Measurements from ENCODE around the gene ITIH1.
A peak's percentile ranks its signal among the peaks of the same experiment; 100 is the strongest.

Gene ITIH1

DNA sequence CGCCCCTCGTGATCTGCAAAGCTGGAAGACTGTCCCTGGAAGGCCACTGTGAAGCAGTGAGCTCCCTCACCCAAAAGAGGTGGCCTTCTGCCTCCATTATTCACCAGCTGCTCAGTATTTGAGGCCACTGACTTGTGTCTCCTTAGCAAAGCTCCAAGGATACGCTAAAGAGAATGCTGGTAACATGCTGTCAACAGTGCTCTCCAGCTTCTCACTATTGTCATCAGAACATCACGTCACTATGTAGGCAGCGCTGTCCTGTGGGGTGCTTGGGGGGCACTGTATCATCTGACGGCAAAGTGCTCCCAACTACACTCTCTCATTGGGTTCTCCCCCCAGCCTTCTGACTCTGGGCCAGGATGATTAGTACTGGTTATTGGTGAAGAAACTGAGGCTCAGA is 38.8 kb downstream of the ITIH1 start:
- no peak for DNase-seq (ENCODE audit: low spot score)

DNA sequence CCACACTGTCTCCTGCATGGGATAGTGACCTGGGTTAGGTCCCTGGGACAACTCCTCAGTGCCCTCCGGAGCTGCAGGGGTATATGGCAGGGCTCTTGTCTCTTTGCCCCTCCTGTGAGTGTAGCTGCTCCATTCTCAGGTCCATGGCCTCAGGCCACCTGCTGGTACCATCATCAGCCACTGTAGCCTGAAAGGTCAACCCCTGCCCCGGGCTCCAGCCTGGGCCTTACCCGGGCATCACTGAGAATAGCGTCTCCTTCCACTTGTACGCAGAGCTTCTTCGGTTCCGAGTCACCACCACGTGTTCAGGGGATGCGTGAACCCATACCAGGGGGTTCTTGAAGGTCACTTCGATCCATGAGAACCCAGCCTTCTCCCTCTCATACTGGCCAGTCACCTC is 39.3 kb downstream of the ITIH1 start:
- DNase-seq (ENCODE audit: low spot score), result no peak

DNA sequence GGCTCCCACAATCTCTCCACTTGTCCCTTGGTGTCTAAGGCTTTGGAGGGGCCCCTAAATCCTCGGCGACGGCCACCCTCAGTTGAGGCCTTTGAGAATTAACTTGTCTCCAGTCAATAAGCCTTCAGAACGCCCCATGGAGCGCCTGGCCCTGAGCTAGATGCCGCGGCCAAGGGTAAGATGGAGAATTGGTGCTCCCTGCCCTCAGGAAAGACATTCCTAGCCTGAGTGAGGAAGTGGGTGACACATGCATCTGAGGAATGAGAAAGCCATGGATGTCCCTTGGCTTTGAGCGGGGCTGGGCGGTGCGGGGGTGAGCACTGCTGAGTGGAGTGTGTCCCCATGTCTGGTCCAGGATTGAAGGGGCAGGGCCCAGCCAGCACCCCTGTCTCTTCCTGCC is 39.8 kb downstream of the ITIH1 start:
- DNase-seq (ENCODE audit: low spot score), result no peak

- no peak for DNase-seq (ENCODE audit: low spot score)
These were observed 40.5 kb downstream of the ITIH1 start for GRCh38 chr3:52817860-52818259.

DNA sequence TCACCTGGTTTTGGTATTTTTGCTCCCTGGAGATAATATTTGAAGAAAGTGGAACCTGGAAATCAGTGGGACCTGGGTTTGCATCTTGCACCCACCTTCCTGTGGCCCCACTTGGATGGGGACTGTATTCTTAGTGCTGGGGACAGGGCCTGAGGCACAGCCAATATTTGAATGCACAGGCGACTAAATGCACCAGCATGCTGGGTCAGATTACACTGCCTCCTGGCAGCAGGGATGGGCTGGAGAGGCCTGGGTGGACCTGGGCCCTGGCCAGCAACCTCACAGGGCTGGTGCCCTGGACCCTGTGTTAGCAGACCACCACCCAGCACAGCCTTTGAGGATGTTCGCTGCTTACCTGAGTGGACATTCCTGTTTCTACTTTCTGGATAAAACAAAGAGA is 42.5 kb downstream of the ITIH1 start:
- DNase-seq (ENCODE audit: low spot score), result no peak

GRCh38 chr3:52820736-52821135 is 43.3 kb downstream of the ITIH1 start:
- peak; percentile 42 for DNase-seq (ENCODE audit: low spot score)

DNA sequence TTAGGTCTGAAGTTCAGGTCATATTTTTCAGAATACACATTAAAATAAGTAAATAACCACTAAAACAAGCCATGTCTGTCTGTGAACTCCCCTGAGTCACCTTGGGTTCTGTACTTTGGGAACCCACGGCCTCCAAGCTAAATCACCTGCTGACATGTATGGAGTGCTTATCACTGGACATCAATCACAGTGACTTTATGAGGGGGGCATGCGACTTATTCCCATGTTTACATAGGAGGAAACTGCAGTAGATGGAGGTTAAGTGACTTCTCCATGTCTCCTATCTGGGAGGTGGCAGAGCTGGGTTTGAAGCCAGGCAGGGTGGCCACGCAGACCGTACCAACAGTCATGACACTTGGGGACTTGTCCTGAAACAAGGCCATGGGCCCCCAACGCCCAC is 45.0 kb downstream of the ITIH1 start:
- DNase-seq (ENCODE audit: low spot score), result no peak

DNA sequence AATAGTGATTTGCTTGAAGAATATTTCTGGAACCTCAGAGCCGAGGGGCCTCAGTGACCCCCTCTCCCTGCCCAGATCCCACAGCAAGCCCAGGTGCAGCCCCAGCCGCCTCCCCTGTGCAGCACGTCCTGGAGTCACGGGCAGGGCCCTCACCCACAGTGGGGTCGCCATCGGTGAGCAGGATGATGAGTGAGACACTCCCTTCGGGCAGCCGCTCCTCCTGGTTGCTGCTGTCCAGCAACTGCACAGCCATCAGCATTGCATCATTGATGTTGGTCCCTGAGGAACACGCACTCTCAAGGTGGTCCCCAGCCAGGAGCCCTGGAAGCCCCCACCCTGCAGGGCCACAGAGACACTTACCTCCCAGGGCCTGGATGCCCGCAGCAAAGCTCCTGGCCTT is 46.6 kb downstream of the ITIH1 start:
- DNase-seq (ENCODE audit: low spot score), result no peak

- DNase-seq (ENCODE audit: low spot score), result no peak
These were observed 50.0 kb downstream of the ITIH1 start for GRCh38 chr3:52827441-52827840.

- DNase-seq (ENCODE audit: low spot score), result no peak
These were observed 50.5 kb downstream of the ITIH1 start for GRCh38 chr3:52827866-52828376.

GRCh38 chr3:52829482-52829881 is 52.1 kb downstream of the ITIH1 start:
- no peak for DNase-seq (ENCODE audit: low spot score)

DNA sequence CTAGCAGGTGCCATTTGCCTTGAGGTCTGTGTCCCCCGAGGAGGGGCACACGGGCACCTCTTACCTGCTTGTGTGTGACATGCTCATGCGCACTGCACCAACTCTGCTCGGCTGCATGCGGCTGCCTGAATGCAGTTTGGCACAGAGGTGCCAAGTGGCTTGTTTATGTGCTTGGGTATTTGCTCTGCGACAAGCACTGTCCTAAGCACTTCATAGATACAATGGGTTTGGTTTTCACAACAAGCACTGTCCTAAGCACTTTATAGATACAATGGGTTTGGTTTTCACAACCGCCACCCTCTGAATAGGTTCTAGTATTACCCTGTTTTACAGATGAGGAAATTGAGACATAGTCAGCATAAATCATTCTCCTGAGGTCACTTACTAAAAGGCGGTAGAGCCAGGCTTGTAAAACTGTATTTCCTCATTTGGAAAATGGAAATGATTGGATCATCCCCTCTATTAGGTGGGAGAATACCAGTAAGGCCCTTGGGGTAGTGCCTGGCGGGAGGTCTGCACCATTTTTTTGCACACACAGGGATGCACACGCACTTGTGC is 52.6 kb downstream of the ITIH1 start:
- DNase-seq (ENCODE audit: low spot score), result no peak

- DNase-seq (ENCODE audit: low spot score), result no peak
These were observed 53.3 kb downstream of the ITIH1 start, which contains the start of gene ITIH4 for GRCh38 chr3:52830535-52831258. Gene ITIH4, minus strand, starts transcription at chr3:52830672. Its CDS starts 30 bp downstream, at chr3:52830642.

GRCh38 chr3:52831500-52832301 is 54.3 kb downstream of the ITIH1 start:
- no peak for DNase-seq (ENCODE audit: low spot score)

DNA sequence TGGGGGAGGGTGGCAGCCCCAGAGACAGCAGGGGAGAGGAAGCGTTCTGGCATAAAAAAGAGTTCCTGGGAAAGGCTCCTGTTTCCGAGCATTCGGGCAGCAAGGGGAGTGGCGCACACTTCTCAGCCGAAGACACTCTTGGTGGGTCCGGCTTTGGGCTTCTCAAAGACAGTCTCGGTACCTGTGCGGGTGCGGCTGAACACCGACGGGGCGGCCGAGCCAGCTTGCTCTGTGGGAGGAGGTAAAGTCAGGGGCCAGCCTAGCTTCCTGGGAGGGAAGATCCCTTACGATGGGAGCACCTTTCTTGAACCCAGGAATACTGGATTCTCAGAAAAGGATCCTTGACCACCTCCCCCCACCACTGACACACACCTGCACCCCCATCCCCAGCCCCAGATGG is 55.8 kb downstream of the ITIH1 start:
- DNase-seq (ENCODE audit: low spot score), result no peak

GRCh38 chr3:52834871-52835501 is 57.6 kb downstream of the ITIH1 start, which contains the start of gene MUSTN1:
Gene MUSTN1, minus strand, starts transcription at chr3:52835019. Its CDS starts 71 bp downstream, at chr3:52834948.
- no peak for DNase-seq (ENCODE audit: low spot score)

DNA sequence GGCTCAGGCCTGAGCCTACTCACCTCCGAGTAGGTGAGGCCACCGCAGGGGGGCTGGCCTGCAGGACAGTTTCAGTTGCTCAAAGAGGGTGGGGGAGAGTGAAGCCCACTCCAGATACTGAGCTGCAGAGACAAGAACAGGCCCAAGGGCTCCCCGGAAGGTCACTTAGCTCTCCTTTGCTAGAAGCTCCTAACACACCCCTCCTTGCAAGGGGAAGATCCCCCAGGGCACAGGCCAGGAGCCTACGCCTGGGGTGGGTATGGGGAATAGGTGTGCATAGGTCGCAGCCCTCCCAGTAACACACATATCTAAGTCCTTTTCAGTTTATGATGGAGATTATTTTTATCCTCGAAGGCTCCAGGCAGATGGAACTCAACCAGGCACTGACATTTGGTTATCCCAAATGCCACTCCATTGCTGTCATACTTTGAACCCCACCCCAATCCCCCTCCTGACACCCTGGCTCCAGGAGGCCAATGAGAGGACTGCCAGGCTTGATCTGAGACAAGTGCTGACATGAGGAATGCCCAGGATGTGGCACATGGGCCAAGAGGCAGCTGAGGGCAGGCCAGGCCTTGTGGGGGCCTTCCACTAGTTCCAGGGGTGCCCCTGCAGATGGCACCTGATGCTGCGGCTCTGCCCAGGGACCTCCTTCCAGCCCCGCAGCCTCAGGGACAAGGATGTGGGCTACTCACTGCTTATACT is 58.5 kb downstream of the ITIH1 start:
- DNase-seq (ENCODE audit: low spot score), result no peak

DNA sequence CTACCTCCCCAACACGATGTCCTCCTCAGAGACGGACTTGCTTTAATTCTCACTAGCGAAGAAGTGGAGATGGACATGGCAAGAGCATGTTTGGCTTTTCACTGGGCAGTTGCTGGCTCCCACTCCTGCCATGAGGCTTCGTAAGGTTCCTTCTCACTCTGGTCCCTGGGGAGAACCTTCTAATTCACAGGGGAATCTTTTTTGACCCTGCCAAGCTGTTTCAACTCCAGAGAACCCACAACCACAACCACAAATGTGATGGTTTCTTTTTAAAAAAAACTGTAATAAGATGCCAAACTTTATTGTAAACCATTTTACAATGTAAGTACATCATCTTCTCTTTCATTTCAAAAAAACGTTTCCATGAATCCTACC is 59.1 kb downstream of the ITIH1 start:
- DNase-seq (ENCODE audit: low spot score), result no peak

DNA sequence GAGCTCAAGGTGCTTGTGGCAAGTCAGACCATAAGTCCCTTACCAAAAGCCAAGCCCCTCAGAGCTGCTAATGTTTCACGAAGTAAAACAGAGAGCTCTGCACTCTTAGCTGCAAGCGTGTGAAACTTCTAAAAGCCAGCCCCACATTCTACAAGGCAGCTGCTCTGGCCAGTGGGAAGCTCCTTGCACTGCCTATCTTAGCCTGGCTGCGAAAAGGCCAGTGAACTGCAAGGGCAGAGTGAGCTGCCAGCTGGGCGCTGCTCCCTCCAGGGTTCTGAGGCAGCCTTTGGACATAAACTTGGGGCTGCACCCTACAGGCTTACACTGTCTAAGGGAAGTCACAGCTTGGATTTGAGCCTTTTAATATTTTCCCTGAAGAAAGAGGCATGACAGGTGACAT is 59.6 kb downstream of the ITIH1 start:
- no peak for DNase-seq (ENCODE audit: low spot score)

GRCh38 chr3:52838561-52839267 is 61.3 kb downstream of the ITIH1 start:
- DNase-seq (ENCODE audit: low spot score), result no peak

DNA sequence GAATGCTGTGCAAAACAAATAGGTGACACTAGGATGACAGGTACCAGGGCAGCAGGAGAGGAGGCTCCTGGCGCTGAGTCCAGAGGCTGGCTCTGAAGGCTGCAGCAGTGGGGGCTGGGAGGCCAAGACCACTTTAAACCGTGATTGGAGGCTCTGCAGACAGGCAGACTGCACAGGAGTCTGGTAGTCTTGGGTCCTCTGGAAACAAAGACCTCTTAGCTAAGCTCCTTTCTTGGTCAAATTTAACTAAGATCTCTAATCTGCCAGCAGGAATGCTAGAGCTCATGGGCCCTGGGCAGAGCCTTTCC is 61.8 kb downstream of the ITIH1 start:
- no peak for DNase-seq (ENCODE audit: low spot score)

Data from NAMALWA (cell line).